ENCODE data around the gene FOXP4.

FOXP4 gene

DNA sequence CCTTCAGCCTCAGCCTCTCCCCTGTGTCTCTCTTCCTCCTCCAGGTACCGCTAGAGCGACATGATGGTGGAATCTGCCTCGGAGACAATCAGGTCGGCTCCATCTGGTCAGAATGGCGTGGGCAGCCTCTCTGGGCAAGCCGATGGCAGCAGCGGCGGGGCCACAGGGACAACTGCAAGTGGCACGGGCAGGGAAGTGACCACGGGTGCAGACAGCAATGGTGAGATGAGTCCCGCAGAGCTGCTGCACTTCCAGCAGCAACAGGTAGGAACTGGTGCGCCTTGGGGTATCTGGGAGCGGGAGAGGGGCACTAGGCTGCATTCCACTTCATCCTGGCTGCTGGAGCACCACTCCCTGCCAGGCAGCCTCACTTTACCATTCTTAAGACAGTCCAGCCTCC is 19.5 kb downstream of the FOXP4 start:
- DNase-seq: no peak

DNA sequence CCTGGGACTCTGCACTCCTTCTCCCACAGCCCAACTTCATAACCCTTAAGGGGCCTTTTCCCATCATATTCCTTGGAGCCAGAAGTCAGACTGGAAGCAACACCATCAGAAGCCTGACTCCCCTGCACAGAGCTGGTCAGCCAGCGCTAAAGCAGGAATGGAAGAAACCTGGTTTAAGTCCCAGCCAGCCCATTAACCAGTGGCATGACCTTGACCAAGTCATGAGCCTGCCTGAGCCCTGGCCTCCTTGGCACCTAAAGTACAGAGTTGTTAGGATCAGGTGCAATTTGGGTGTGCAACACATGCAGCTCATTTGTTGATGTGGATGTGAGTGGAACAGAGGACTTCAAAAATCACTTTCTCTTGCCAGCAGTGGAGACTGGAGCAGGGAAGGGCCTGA is 20.8 kb downstream of the FOXP4 start:
- no peak for DNase-seq

- DNase-seq: no peak
Observed at GRCh38 chr6:41567684-41568083, 21.5 kb downstream of the FOXP4 start.

DNA sequence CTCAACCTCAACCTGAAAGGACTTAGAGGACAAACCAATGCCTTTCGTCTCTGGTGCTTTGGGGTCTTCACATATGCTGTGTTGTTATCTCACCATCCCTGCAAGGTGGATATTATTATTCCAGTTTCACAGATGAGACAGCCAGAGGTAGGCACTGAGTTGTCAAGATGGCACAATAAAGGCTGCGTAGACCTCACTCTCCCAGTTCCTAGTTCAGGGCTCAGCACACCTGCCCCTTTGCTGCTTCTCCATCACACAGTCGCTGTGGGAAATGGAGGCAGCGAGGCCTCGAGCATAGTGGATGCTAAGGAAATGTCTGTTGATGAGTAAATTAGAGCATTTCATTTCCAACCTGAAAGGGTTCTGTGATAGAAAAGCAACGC is 22.0 kb downstream of the FOXP4 start:
- DNase-seq: no peak

DNA sequence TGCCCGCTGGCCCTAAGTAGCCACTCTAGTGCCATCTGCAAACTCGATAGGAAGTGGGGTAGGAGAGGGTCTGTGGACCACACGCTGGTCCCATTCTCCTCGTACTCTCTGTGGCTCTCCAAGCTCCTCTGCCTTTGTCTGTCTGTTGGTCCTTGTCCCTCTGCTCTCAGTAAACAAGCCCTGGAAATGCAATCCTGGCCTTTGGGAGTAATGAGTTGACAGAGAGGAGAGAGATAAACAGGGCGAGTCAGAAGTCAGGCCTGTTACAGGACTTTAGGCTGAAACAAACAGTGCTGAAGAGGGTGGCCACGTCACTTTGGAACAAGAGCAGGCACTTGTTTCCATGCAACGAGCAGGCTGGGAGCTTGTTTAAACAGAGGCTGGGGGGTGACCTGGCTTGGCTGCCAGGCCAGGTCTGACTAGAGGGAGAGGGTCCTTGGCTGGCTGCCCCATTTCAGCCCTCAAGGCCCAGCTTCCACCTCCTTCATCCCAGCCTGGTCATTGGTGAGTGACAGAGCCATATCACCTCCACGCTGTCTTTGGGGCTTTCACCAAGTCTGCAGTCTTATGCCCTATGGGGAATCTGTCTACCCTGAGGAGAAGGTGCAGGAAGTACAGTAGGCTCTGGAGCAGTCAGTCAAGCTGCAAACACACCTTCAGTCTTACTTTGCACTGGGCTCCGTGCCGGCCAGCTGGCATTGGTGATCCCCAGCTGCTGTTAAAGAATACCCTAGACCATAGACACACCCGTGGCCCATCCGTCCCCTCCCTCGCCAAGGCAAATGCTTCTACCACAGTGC is 22.6 kb downstream of the FOXP4 start:
- DNase-seq: no peak

DNA sequence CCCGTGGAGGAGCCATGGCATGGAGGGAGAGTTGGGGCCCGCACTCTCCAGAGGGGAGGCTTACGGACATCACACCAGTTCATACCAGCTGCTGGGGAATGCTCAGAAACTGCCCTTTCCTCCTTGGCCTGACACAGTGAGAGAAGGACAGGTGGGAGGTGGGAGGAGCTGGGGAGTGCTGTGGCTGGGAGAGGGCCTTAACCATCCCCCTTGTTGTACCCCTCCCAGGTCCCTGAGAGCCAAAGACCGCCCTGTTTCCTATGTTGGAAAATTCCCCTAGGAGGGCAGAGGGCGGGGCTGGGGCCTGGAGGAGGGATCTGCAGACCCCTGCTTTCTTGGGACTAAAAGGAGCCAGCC is 24.1 kb downstream of the FOXP4 start:
- no peak for DNase-seq

GRCh38 chr6:41571021-41571780 is 25.0 kb downstream of the FOXP4 start:
- no peak for DNase-seq

DNA sequence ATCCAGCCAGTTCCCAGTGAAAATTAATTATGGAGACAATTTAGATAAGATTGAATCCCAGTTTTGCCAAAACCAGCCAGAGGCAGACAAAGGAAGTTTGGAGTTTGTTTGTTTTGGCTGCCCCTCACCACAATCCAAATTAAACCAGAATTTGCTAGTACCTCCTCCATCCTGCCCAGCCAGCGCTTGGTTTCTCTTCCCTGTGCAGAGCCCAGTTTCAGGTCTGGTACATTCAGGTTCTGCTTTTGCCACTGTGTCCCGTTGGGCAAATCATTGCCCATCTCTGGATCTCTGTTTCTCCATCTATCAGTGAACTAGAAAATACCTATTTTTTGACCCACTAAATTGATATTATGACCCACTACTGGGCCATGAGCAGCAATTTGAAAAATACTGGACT is 26.4 kb downstream of the FOXP4 start:
- DNase-seq: no peak

GRCh38 chr6:41573276-41573675 is 27.1 kb downstream of the FOXP4 start:
- no peak for DNase-seq

GRCh38 chr6:41573985-41574384 is 27.8 kb downstream of the FOXP4 start:
- no peak for DNase-seq

GRCh38 chr6:41575598-41575997 is 29.4 kb downstream of the FOXP4 start:
- DNase-seq: no peak

DNA sequence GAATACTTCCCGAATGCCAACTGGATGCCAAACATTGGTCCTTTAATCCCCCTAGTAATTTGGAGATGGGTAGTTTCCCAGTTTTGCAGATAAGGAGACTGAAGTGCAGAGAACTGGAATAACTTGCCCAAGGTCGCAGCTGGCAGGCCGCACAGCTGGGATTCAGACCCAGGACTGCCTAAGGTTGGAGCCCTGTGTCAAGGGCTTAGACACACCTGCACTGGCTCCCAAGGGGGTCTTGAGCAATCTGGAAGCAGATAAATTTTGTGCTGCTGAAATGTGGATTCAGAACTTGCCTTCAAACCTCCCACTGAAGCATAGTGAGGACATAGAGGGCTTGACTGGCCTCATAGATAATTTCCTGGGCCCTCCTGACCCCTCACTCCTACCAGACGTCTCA is 30.5 kb downstream of the FOXP4 start:
- DNase-seq: no peak

DNA sequence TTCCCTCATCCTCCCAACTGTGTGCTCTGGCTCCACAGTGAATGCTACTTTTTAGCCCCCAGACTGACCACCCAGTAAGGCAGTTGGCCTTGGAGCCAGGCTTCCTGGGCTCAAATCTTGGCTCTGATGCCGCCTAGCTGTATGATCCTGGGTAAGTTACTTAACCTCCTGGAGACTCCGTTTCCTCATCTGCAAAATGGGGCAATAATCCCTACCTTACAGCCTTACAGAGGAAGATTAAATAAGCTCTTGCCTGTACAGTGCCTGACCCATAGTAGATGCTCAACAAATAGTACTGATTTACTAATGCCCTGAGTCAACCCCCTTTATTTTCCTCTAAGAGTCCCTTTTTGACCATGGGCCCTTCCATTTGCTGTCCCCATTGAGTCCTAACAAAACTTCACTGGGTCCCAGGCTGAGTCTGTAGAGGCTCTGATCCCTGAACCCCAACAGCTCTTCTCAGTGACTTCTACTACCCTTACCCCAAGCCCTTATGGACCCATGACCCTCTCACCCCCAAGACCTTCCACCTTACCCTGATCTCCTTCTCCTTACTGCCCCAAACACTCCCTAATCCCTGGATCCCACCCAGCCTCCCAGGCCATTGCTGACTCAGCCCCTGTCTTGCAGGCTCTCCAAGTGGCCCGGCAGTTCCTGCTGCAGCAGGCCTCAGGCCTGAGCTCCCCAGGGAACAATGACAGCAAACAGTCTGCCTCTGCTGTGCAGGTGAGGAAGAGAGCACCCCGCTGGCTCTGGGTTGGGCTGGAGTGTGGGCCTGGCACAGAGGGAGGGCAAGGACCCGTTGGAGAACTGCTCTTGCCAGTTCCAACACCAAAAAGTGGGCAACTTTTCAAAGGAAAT is 31.4 kb downstream of the FOXP4 start:
- DNase-seq: no peak

DNA sequence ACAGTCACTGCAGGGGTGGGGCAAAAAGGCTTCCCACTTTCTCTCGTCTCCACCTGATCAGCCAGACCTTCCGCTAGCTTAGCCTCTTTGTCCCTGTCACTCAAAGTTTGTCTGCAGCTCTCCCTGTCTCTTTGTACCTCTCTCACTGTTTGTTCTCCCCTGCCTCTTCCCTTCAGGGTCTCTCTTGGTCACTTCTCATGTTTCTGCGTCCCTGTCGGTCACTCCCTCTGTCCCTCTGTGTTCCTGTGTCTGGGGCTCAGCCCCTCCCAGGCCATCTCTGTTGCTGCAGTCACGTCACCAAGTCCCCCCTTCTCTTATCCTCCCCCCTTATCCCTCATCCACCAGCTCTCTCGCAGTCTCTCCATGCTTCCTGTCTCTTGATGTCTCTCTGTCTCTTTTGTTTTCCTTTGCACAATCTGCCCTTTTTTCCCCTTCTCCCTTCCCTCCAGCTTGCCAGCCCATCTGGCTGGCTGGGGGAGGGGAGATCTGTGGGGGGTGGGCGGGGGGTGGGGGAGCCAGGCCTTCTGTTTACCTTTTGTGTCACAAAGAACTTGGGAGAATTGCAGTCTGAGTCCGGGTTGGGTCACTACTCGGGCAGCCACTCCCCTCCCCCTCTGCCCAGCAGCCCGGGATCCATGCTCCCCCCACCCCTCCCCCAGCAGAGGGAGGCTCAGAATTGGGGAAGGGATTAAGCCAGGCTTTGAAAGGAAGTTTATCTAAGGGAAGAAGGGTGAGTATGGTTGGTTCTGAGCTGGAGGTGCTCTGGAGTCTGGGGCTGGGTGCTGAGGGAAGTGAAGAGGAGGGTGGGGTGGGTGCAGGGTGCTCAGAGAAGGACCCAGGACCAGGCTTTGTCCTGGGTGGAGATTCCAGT is 32.3 kb downstream of the FOXP4 start:
- no peak for DNase-seq

GRCh38 chr6:41579088-41579610 is 33.0 kb downstream of the FOXP4 start:
- DNase-seq: no peak

DNA sequence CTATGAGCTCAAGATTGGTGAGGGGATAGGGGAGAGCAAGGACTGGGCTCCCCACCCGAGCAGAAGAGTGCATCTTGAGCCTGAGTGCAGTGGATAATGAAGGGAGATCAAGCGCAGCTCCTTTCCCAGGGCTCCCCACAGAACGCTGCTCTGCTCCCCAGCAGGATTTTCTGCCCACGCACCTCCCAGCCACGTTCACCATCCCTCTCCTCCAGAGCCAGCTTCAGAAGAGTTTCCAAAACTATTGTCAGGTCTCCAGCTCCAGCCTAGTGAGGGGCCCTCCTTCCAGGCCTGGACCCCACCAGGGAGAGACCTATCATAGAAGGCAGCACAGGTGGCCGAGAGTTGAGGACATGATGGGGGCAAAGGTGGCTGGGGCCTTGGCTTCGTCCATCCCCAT is 34.5 kb downstream of the FOXP4 start:
- DNase-seq: no peak

DNA sequence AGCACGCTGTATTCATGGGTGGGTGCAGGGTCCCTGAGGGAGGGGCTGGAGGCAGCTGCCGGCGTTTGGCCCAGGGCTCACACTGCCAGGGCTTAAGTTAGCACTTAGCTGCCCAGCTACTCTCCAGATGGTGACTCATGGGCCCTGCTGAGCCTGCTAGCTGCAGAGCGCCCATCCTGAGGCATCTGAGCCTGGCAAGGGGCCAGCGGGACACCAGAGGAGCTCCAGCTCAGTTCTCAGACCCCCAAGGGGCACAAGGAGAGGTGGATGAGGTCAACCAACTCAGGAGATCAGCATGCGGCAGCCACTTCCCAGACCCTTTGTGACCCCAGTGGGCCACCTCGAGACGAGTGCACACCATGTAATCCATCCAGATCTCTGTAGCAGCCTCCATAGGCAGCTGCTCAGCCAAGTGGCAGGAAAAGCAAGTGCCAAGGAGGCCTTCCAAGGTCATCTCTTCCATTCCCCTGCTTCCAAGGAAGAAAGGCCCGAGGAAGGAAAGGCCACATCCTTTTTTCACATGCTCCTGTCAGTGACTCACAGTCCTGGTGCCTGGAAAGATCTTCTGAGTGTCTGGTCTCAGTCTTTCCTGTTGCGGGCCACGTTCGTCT is 35.3 kb downstream of the FOXP4 start:
- no peak for DNase-seq

DNA sequence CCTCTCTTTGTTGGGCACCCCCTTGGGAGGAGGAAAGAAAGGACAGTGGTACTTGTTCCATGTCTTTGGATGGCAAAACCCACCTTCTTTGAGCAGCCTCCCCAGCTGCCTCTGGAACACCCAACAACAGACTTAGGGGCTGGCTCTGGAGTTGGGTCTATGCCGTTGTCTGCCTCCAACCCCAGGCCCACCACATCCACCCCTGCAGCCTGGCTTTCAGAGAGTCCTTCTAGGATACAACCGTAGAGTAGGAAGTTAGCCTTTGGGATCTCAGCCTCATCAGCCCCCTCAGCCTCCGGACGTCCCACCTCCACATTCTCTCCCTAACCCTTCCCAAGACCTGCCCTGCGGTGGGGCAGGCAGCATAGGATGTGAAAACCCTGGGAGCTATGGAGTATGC is 36.4 kb downstream of the FOXP4 start:
- DNase-seq: no peak

GRCh38 chr6:41583565-41583964 is 37.4 kb downstream of the FOXP4 start:
- DNase-seq: no peak

DNA sequence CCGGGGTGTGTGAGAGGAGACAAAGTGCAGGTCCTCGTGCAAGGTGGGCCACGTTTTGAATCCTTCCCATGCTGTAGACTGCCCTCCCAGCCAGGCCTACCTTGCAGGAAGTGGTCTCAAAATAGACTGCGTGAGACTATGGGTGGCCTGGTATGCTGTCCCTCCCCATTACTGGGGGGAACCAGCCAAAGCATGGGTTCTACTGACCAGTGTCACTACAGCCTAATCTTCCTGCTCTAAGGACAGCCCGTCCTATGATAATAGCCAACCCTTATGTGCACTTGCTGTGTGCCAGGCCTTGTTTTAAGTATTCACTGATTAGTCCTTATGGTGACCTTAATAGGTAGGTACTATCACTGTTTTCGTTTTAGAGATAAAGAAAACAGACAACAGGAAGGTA is 38.0 kb downstream of the FOXP4 start:
- no peak for DNase-seq

GRCh38 chr6:41584668-41585205 is 38.6 kb downstream of the FOXP4 start:
- DNase-seq: no peak

DNA sequence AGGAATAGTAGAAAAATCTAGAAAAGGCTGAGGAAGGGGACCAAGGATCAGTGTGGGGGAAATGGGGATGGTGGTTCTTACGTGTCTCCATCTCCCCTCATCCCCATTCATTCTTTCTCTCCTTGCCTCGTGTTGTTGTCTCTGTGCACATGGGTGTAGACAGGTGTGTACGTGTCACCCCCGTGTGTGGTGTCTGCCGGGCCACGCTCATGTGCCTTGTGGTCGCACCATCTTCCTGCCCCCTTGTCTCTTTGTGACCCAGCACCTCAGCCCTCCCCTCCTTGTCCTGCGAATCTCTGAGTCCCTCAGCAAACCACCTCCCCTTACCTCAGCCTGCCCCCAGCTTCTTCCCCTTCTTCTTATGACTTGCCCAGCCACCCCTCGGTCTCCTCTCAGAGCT is 39.4 kb downstream of the FOXP4 start:
- no peak for DNase-seq
